Measurements from ENCODE around the gene VWA5B2.
A peak's percentile ranks its signal among the peaks of the same experiment; 100 is the strongest.

VWA5B2 gene

GRCh38 chr3:184238246-184238818 is 8.9 kb downstream of the VWA5B2 start:
- DNase-seq (ENCODE audit: low read depth) = no peak
- H3K4me3 ChIP-seq (ENCODE audit: low read depth, low read length) = no peak overlapping the region
- in situ Hi-C loops (cut with HindIII; ENCODE audit: low sequenced_read_pairs) = loop anchor here (25.0 kb wide), 1 partner anchor 351 kb away; the partner anchor contains the start of gene PARL
- no peak for TF ChIP-seq CTCF (IDR thresholded peaks at IDR 0.05; ENCODE audit: low read depth, low read length, missing control alignments)

GRCh38 chr3:184239221-184239620 is 9.8 kb downstream of the VWA5B2 start:
- no peak overlapping the region for H3K4me3 ChIP-seq (ENCODE audit: low read depth, low read length)
- DNase-seq (ENCODE audit: low read depth) = no peak
- in situ Hi-C loops (cut with HindIII; ENCODE audit: low sequenced_read_pairs) = loop anchor here (25.0 kb wide), 1 partner anchor 352 kb away; the partner anchor contains the start of gene PARL
- TF ChIP-seq CTCF (IDR thresholded peaks at IDR 0.05; ENCODE audit: low read depth, low read length, missing control alignments) = no peak

- no peak for DNase-seq (ENCODE audit: low read depth)
- no peak overlapping the region for H3K4me3 ChIP-seq (ENCODE audit: low read depth, low read length)
- in situ Hi-C loops (cut with HindIII; ENCODE audit: low sequenced_read_pairs) = loop anchor here (25.0 kb wide), 1 partner anchor 352 kb away; the partner anchor contains the start of gene PARL
- TF ChIP-seq CTCF (IDR thresholded peaks at IDR 0.05; ENCODE audit: low read depth, low read length, missing control alignments) = no peak
Observed at GRCh38 chr3:184239708-184240107, 10.3 kb downstream of the VWA5B2 start.

- DNase-seq (ENCODE audit: low read depth) = no peak
Observed at GRCh38 chr3:184240384-184241140, 11.2 kb downstream of the VWA5B2 start.

GRCh38 chr3:184241141-184241446 is 11.7 kb downstream of the VWA5B2 start:
- no peak for DNase-seq (ENCODE audit: low read depth)
- TF ChIP-seq CTCF (IDR thresholded peaks at IDR 0.05; ENCODE audit: low read depth, low read length, missing control alignments) = no peak
- H3K4me3 ChIP-seq (ENCODE audit: low read depth, low read length) = no peak overlapping the region
- in situ Hi-C loops (cut with HindIII; ENCODE audit: low sequenced_read_pairs) = loop anchor here (25.0 kb wide), 1 partner anchor 354 kb away; the partner anchor contains the start of gene PARL

More at GRCh38 chr3:184240384-184241140, 11.2 kb downstream of the VWA5B2 start:
- TF ChIP-seq CTCF (IDR thresholded peaks at IDR 0.05; ENCODE audit: low read depth, low read length, missing control alignments) = no peak
- in situ Hi-C loops (cut with HindIII; ENCODE audit: low sequenced_read_pairs) = loop anchor here (25.0 kb wide), 1 partner anchor 353 kb away; the partner anchor contains the start of gene PARL
- H3K4me3 ChIP-seq (ENCODE audit: low read depth, low read length) = no peak overlapping the region

GRCh38 chr3:184241447-184242296 is 12.3 kb downstream of the VWA5B2 start:
- no peak overlapping the region for H3K4me3 ChIP-seq (ENCODE audit: low read depth, low read length)
- in situ Hi-C loops (cut with HindIII; ENCODE audit: low sequenced_read_pairs) = loop anchor here (25.0 kb wide), 1 partner anchor 354 kb away; the partner anchor contains the start of gene PARL
- no peak for DNase-seq (ENCODE audit: low read depth)
- peak; percentile 33 for TF ChIP-seq CTCF (IDR thresholded peaks at IDR 0.05; ENCODE audit: low read depth, low read length, missing control alignments)

Measured in astrocyte of the cerebellum (primary cell).